Measurements from ENCODE around the gene NDUFS8.

NDUFS8 gene

GRCh38 chr11:68002938-68003845 is 27.3 kb upstream of the NDUFS8 start:
- peak; percentile 11 for DNase-seq (ENCODE audit: low spot score)

GRCh38 chr11:68003846-68004550 is 26.5 kb upstream of the NDUFS8 start, which contains the start of gene UNC93B1:
Gene UNC93B1 (minus strand): TSS chr11:68004097. CDS start chr11:68004043, 54 bp downstream.
- peak; percentile 57 for DNase-seq (ENCODE audit: low spot score)

GRCh38 chr11:68004551-68005335 is 25.7 kb upstream of the NDUFS8 start:
- peak; percentile 83 for DNase-seq (ENCODE audit: low spot score)

GRCh38 chr11:68006606-68007166 is 23.8 kb upstream of the NDUFS8 start:
- no peak for DNase-seq (ENCODE audit: low spot score)

- DNase-seq (ENCODE audit: low spot score) = no peak
These were observed 22.7 kb upstream of the NDUFS8 start for GRCh38 chr11:68007498-68008380.

- no peak for DNase-seq (ENCODE audit: low spot score)
These were observed 21.8 kb upstream of the NDUFS8 start for GRCh38 chr11:68008381-68009337.

- DNase-seq (ENCODE audit: low spot score) = no peak
These were observed 20.9 kb upstream of the NDUFS8 start for GRCh38 chr11:68009391-68010089.

- DNase-seq (ENCODE audit: low spot score) = peak; percentile 88
These were observed 20.1 kb upstream of the NDUFS8 start, which contains the start of gene ALDH3B1 for GRCh38 chr11:68010090-68011041. Gene ALDH3B1 (plus strand): TSS chr11:68010327. CDS start chr11:68015298, 4,971 bp downstream.

- no peak for DNase-seq (ENCODE audit: low spot score)
These were observed 19.2 kb upstream of the NDUFS8 start for GRCh38 chr11:68011051-68011943.

- no peak for DNase-seq (ENCODE audit: low spot score)
These were observed 18.2 kb upstream of the NDUFS8 start for GRCh38 chr11:68012044-68012842.

- DNase-seq (ENCODE audit: low spot score) = no peak
These were observed 17.5 kb upstream of the NDUFS8 start for GRCh38 chr11:68012843-68013610.

GRCh38 chr11:68013611-68014156 is 16.8 kb upstream of the NDUFS8 start:
- no peak for DNase-seq (ENCODE audit: low spot score)

- DNase-seq (ENCODE audit: low spot score) = no peak
These were observed 16.1 kb upstream of the NDUFS8 start for GRCh38 chr11:68014157-68014946.

- DNase-seq (ENCODE audit: low spot score) = no peak
These were observed 15.5 kb upstream of the NDUFS8 start for GRCh38 chr11:68014947-68015447.
